Fibroblast of skin of right quadriceps (primary cell): Measurements from ENCODE around the gene SH3RF3.

ENCODE experiments used
- DNase-seq: peaks from one replicate; pipeline ENCODE4 v3.0.0-alpha.2; 2013

SH3RF3 gene

DNA sequence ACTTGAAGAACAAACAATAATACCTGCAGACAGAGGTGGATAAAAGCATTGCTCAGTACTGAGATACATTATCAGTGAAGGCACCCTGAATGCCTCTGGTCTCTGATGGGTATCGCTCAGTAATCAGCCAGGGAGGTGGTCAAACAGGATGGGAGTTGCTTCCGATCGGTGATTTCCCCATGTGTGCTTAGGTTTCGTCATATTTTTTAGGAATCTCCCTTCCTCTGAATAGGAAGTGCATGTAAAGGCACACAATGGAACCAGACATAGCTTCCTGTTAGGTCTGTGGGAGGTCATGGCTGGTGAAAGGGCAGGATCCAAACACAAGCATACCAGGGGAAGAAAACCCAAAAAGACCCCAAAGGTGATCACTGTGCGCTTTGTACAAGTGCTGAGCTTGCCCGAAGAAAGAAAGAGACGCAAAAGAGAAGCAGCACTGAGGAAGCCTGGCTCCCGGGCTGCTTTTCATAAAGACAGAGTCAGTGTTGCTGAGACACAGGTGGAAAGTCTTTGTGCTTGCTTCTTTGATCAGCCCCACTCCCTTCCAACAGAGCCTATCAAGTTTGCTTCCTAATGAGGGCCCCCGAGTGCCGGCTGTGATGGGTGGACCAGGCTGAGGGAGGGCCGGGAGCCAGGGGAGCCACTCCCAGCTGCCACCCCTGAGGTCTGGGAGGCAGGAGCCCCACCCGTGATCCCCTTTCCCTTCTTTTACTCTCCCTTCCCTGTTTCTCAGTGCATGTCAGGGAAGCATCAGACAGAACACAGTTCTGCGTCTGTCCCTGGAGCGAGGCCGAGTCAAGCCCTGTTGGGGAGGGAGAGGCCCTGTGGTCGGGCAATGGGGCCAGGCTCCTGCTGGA lies 138.2 kb downstream of the SH3RF3 start:
- DNase-seq: no peak

DNA sequence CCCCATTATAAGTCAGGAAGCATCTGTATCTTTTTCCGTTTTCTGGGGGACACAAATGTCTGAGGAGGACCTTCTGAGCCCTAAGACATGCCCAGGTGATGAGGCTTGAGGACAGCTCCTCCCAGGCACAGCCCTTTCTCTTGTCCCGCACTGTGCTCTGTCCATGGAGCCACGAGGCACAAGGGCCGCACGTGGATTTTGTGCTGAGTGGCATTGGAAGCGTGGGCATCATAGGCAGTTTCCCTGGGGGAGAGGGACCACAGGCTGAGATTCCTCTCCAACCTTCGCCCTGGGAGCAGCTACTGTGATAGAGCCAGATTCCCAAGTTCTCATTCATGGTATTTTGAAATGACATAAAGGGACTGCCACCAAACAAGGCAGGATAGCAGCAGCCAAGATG lies 139.9 kb downstream of the SH3RF3 start:
- DNase-seq: no peak

DNA sequence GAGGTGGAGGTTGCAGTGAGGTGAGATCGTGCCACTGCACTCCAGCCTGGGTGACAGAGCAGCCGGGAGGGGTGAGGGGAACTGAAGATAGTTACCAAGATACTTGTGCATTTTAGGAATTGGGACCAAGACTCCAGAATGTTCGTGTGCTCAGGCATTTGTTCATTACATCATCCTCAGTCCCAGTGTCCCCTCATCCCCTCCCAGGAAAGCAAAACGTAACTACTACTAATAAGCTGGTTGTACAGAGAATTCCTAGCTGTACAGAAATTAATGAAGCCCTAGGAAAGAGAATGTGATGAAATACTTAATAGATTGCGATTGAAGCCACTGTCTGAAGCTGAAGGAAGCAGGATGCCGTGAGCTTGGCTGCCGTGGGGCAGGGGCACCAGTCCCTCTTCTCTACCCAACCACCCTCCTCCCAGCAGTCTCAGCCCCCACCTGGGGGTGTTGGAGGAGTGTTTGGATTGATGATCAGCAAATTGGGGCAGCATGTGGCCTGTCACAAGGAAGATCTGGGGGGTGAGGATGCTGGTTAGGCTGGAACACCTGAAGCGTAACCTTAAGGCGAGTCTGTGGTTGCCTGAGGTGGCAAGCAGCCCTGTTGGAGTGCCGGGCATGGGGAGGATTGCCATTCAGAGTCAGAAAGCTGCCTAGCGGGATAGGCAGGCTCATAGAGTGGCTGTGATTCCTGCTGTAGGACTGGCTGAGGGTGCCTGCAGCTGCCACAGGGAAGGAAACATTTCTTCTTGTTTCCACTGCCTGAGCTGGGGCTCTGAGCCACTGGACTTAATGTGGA lies 140.9 kb downstream of the SH3RF3 start:
- DNase-seq: no peak

DNA sequence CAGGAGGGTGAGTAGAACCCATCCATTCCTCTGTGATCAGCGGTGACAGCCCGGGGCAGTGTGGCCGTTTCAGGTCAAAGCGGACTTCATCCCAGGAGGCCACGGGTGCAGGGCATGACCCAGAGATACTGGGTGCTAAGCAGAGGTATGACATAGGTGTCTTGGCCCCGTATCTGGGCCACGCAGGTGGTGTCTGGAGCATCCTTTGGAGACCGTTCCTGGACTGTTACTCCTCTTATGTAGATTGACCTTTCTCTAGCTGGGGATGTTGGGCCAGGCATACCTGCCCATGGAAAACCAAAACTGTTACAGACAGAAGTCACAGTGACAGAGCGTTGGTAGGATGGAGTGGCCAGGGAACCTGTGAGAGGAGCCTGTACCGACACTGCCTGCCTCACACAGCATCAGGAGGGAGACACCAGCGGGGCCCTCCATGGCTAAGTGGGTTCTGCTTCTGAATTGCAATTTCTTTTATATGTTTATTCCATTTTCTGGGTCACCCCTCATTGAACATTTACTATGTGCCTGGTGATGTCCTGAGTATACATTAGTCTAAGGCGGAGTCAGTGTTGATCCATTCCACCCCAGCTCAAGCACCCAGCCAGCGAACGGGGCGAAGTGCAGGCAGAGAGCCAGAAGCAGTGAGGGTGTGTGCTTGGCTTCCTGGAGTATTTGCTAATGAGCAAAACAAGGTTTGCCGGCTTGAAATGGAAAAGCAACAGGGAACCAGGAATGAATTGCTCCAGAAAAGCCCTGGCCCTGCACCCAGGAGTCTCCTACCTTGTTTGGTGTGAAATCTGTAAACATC lies 141.7 kb downstream of the SH3RF3 start:
- no peak for DNase-seq

DNA sequence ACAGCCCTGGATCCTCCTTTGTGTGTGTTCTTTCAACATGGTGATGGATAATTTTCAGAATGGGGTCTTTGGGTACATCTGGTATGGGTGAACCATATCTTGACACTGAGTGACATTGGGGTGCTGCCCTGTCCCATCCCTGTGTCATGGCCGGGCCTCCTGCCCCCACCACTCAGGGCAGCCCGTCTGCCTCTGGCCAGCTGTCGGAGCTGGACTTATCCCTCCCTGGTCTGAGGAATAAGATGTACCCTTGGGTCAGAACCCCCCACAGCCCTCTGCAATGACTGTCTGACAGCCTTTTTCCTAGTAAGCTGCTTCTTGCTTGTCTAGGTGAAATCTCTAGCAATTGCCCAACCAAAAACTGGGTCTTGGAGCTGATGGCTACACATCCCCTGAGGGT lies 142.9 kb downstream of the SH3RF3 start:
- no peak for DNase-seq

DNA sequence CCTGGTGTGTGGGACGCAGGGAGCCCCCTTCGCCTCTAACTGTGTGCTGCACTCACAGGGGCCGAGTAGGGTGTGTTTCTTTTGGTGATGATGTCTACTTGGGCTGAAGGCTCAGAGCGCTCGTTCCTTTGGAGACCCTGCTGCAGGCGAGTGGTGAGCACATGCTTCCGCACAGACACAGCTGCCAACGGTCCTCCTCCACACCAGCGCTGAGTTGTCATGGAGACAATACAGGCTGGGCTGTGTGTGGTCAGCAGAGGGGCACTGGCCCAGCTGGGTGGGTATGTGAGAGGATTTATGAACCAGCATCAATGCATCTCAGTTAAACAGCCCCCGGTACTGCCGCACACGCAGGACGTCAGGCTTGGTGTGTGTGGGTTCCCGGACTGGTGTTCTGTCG lies 143.5 kb downstream of the SH3RF3 start:
- no peak for DNase-seq

DNA sequence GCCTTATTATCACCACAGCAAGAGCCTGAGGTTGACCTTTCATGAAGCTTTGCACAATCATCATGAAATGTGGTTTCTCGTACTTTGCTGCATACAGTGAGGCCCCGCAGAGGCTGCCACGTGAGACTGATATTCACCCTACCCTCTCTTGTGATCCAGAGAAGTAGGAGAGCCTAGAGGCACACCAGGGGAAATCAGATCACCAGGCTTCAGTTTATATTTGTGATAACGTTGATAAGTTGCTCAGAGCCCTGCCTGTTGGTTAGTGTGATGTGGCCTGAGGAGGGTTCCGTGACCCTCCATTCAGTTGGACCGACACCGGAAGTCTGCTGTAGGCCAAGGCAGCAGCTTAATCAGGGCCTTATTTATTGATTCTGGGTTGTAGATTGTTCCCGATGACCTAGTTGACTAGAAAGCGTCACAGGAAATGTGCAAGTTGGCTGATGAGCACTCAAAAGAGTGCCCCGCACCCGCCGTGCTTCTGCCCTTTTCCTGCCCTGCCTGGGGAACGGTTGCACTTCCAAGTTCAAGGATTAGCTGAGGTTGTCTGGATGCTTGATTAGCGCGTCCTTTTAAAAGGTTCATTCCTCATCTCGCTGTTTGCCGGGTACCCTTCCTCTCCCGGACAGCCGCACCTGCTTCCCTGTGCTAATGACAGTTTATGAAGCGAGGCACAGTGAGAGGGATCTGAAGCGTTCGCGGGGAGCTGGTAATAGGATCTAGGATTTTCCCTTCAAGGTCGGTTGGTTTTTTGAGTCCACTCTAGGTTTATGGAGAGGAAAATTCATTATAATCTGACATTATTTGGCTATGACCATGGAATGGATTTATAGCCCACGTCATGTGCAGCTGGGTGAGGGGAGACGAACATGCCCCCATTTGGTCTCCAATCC lies 146.4 kb downstream of the SH3RF3 start:
- DNase-seq: no peak

DNA sequence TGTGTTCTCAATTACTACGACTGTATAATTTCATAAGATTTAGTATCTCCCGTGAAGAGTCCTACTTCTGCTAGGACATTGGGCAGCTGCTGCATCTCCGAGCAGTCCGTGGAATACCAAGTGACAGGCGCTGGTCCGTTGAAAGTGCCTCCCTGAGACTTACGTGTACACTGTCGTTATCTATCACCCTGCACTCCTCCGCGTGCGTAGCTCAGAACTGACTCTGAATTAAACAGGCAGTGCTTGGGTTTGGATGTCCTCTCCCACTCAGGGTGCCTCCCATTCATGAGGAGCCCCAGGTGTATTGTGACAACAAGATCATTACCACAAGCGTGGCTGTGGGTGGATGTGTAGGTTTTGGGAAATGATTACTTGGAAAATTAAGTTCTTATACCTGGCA lies 148.4 kb downstream of the SH3RF3 start:
- no peak for DNase-seq

DNA sequence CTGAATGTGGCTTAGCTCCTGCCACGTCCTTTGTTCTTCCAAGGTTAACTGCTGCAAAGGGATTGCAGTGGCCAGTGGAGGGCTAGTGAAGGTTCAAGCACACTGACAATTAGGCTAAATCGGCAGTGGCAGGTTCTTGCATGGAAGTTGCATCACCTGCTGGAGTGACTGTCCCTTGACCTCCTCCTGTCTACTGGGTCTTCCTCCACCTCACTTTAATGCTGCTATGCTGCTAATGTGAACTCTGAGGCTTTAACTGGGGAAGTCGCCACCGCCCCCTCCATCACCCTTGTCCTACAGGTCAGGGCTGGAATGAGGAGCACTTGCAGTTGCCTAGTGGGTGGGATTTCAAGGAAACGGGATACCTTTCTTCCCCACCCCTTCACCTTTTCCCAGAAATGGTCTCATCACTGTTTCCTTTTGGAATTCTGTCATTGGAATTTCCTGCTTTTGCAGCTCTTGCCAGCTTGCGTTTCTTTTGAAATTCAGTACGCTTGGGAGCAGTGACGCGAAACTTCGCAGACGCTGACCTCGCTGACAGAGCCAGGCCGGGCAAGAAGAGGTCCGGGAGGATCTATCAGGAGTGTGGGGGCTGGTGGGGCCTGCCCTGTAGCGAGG lies 150.3 kb downstream of the SH3RF3 start:
- DNase-seq: peak; percentile 54

DNA sequence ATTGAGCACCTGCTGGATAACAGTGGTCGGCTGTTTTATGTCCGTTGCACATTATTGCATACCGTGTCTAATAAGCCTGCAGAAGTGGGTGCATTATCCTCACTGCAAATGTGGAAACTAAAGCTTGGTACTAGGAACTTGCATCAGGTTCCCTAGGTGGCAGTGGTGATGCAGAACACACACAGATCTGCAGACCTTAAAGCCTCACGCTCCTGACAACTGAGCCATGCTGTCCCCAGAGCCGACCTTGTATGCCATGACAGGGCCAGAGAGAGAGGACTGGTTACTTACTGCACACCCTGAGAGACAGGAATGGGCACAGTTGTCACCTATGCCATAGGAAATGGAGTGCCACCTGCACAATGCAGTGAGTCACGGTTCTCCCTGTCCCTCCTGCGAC lies 151.8 kb downstream of the SH3RF3 start:
- DNase-seq: no peak

DNA sequence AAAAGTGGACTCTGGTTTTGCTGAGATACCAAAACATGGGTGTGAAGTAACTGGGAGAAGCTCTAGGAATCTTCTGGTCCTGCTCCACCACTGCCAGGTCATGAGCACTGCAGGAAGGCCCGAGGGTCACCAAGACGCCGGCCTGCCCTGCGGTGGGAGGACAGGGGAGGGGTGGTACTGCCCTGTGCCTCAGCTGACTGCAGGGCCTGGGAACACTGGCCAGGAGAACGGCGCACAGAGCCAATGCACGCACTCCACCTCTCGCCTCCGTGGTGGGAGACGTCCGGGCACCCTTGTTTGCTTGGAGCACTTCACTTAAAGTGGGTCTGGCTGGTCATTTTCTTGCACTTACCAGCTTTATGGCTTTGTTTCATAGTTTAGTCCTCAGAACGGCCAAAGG lies 153.4 kb downstream of the SH3RF3 start:
- DNase-seq: no peak

DNA sequence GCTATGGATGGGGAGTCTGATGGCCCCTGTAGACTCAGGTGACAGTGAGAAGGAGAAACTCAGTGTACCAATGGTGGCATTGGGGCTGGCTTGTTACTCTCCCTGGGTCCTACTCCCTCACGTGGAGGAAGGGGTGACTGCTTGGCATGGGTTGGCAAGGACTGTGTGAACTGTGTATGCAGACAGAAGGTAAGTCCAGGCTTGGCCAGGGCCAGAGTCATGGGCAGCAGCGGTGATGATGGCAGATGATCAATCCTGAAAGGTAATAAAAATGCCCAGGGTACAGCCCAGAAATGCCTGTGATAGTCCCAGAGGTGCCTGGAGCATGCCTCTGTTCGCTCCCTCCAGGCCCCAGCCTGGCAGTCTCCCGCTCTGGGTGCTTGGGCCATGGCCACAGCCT lies 153.9 kb downstream of the SH3RF3 start:
- no peak for DNase-seq

DNA sequence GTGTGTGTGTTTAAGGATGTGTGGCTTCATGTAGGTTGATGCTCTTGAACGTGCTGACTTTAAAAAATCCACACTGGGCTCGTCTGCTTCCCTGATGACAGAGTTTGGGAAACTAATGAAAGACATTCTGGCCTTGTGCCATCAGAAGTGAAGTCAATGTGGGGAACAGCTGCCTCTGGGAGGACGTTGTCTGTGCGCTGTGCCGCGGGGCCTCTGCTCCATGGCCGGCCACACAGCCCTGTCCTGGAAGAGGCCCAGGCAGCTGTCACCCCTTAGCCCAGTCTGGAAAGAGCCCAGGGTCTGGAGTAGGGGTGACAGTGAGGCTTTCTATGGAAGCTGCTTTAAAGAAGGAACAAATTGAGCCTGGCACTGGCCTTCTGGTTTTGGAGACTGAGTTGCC lies 155.8 kb downstream of the SH3RF3 start:
- DNase-seq: peak; percentile 71

DNA sequence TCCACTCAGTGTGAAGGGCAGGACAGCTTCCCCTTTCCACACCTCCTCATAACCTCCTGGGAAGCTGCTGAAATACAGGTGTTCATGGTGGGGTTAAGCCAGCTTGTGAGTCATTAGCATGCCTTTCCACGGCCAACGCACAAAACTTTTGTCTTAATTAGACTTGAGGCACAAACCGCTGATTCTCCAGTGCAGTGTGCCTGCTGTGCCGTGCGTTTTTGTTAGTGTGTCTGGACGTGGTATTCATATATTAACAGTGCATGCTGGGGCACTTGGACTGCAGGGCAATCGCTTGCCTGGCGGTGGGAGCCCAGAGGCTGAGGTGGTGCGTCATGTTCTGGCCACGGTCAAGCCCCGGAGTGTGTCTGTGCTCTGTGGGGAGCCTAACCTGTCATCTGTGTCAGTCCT lies 156.2 kb downstream of the SH3RF3 start:
- DNase-seq: peak; percentile 30

DNA sequence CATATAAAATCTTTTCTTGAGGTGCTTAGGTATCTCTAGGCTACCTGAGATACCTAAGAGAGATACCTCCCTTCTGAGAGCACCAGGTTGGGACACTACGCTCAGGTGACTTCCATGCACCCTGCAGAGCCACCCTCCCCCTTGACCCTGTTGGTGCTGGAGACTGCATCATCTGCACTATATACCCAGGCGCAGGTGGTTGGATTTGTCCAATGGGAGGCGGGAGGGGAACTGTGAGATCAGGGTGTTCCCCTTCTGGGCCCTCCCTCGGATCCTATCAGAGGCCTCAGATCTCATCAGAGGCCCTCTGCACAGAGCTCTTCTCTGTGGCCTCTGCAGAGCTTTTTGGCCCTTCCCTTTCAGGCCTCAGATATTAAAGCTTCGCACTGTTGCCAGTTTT lies 158.4 kb downstream of the SH3RF3 start:
- DNase-seq: no peak

DNA sequence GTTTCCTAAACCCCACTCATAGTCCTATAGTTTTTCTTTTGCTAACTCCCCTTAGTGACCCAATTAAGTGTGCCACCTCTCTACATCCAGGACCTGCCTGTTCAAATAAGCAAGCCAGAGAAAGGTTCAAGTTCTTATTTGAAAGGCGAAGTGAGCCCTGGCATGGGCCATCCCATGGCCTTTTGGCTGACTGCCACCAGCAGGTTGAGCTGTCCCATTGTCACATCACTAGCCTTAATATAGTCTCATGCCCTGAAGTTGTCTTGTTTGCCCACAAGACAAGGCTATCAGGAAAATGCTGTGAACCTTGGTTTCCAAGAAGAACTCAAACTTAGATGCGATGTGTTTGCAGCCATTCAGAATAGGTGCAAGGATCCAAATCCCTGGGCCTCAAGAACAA lies 158.8 kb downstream of the SH3RF3 start:
- DNase-seq: no peak

DNA sequence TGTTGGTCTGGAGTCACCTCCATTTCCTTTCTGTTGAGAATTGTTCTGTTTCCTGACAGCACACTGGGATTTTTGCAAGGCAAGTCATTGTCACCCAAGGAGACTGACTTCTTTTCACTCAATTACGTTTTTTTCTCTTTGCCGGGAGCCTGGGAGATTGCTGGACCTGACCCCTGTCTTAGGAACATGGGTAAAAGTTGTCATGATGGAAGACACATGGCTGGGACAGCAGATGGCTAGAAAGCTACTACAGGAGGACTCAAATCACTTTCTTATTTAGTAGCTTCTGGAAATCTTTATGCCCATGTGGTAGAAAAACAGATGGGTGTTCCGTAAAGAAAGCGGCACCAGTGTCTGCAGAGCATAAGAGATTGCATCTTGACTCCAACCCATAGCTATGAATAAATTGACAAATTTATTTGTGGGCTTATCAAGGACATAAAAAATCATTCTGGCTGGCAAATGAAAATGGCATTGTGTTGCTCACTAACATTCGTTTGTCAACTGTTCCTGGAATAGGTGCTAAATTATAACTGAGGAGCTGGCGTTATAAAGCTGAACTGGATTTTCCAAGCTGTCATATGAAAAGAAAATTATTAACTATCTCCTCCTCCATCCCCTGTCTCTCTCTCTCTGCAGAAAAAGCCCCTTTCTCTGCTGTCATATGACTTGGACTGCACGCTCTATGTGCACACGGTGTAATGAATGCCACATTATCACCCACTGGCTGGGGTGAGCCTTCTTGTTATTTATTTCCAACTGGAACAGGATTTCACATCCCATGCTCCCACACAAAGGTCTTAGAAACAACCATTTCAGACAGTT lies 159.8 kb downstream of the SH3RF3 start:
- DNase-seq: no peak

DNA sequence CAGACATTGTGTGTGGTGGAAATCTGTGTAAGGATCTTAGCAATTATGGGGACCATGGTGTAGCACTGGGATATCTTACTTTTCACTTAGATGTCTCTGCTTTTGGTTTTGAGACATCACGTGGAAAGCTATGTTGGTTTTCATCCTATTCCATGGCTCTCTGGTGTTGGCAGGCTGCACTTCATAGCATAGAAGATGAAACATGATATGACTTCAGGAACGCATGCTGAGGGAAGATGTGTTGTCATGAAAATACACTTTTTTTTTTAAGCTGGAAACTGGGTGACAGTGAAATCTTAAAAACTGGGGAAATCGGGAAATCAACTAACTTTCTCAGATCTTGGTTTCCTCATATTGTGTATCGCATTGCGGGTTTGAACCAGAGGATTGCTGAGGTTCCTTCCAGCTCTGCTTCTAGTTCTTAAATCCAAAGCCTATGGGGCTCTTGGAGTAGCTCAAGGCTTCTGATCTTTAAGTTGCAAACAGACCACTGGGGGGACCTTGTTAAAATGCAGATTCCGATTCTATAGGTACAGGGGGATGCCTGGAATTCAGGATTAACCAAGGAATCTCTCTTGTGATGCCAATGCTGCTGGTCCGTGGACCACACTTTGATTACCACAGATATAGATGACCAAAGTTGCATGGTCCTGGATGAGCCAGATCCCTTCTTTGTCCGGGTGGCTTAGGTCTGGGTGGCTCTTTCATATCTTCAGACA lies 160.7 kb downstream of the SH3RF3 start:
- DNase-seq: no peak

DNA sequence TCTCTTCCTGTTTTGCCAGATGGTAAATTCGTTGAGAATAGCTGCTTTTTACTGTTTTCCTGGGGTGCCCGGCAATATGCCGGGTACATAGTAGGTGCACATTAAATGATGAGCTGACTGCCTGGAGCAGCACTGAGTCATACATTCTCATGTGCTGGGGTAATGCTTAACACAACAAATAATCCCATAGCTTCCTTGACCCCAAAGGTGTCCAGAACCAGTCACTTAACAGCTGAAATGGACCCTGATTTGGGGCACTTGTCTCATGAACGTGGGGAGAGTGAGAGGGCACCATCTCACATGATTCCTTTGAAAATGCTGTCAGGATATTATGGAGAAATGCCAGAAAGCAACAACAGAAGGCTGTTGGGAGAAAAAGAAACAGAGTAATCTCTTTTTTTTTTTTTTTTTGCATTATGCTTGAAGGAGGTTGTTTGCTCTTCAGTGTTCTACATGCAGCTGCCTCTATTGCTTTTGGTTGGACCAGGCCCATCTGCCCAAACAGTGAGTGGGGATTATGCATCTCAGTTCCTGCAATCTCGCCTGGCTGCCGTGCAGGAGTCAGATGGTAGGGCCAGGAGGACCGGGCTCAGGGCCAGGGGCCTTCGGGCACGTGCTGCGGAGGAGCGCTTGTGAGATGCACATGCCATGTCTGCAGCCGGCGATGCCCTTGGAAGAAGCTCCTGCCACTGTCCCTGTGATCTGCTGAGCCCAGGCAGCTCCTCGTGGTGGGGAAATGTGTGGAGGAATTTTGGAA lies 162.1 kb downstream of the SH3RF3 start:
- peak; percentile 10 for DNase-seq

DNA sequence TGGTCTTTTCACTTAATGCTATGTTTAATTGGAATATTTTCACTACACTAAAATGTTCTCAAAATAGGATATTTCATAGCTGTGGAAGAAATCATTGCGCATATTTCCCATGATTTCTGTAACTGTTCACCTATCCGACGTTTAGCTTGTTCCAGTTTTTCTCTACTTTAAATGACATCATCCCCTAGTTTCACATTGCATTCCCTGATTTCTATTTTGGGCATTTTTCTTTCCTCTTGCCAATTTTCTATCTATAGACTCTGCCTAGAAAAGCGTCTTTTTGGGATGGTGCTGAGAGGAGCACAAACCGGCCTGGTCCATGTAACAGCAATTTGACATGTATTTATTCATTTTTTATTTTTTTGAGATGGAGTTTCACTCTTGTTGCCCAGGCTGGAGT lies 163.4 kb downstream of the SH3RF3 start:
- DNase-seq: no peak
